ENCODE data around the gene MAPKAPK3.

The MAPKAPK3 gene

GRCh38 chr3:50623840-50624474, 7.0 kb downstream of the MAPKAPK3 start:
- no peaks in the 10 kb centered on the region for H3K27me3 Mint-ChIP-seq
- peaks cover 92% of the 10 kb centered on the region for H3K4me1 Mint-ChIP-seq
- peaks cover 52% of the 10 kb centered on the region for H3K36me3 Mint-ChIP-seq (ENCODE audit: low read depth)
- H3K4me3 Mint-ChIP-seq = peak overlapping the region; percentile 70
- ATAC-seq (peak; percentile 84), DNase-seq (peak; percentile 72)
- H3K9me3 Mint-ChIP-seq = no peaks in the 10 kb centered on the region
- peak overlapping the region; percentile 92 for H3K27ac Mint-ChIP-seq

GRCh38 chr3:50624634-50625033, 7.7 kb downstream of the MAPKAPK3 start:
- Mint-ChIP-seq H3K4me1 (peaks cover 89% of the 10 kb centered on the region), H3K4me3 (peak overlapping the region; percentile 70), H3K9me3 (no peaks in the 10 kb centered on the region), H3K27ac (peak overlapping the region; percentile 92), H3K27me3 (no peaks in the 10 kb centered on the region), H3K36me3 (ENCODE audit: low read depth) (peaks cover 49% of the 10 kb centered on the region)
- DNase-seq (no peak), ATAC-seq (no peak)

GRCh38 chr3:50625231-50626182, 8.6 kb downstream of the MAPKAPK3 start:
- no peak for DNase-seq
- Mint-ChIP-seq H3K36me3 (ENCODE audit: low read depth) (peaks cover 41% of the 10 kb centered on the region), H3K9me3 (no peaks in the 10 kb centered on the region), H3K27ac (peak overlapping the region; percentile 34), H3K4me3 (no peak overlapping the region), H3K27me3 (no peaks in the 10 kb centered on the region), H3K4me1 (peaks cover 89% of the 10 kb centered on the region)
- no peak for ATAC-seq

GRCh38 chr3:50626401-50626800, 9.4 kb downstream of the MAPKAPK3 start:
- Mint-ChIP-seq H3K27me3 (no peaks in the 10 kb centered on the region), H3K27ac (no peak overlapping the region), H3K9me3 (no peaks in the 10 kb centered on the region), H3K36me3 (ENCODE audit: low read depth) (peaks cover 34% of the 10 kb centered on the region), H3K4me3 (no peak overlapping the region), H3K4me1 (peaks cover 91% of the 10 kb centered on the region)
- no peak for ATAC-seq
- DNase-seq = no peak

GRCh38 chr3:50627407-50628051, 10.6 kb downstream of the MAPKAPK3 start:
- Mint-ChIP-seq H3K4me3 (peak overlapping the region; percentile 45), H3K36me3 (ENCODE audit: low read depth) (peaks cover 35% of the 10 kb centered on the region), H3K27me3 (no peaks in the 10 kb centered on the region), H3K9me3 (no peaks in the 10 kb centered on the region), H3K4me1 (peaks cover 96% of the 10 kb centered on the region), H3K27ac (peak overlapping the region; percentile 71)
- ATAC-seq (peak; percentile 55), DNase-seq (peak; percentile 41)

GRCh38 chr3:50628601-50629000, 11.7 kb downstream of the MAPKAPK3 start:
- no peaks in the 10 kb centered on the region for H3K9me3 Mint-ChIP-seq
- peaks cover 96% of the 10 kb centered on the region for H3K4me1 Mint-ChIP-seq
- ATAC-seq (no peak), DNase-seq (no peak)
- H3K27ac Mint-ChIP-seq = peak overlapping the region; percentile 48
- H3K4me3 Mint-ChIP-seq = no peak overlapping the region
- peaks cover 31% of the 10 kb centered on the region for H3K36me3 Mint-ChIP-seq (ENCODE audit: low read depth)
- H3K27me3 Mint-ChIP-seq = no peaks in the 10 kb centered on the region

- ATAC-seq = no peak
- DNase-seq = no peak
- Mint-ChIP-seq H3K4me1 (peaks cover 90% of the 10 kb centered on the region), H3K9me3 (no peaks in the 10 kb centered on the region), H3K4me3 (no peak overlapping the region), H3K27me3 (no peaks in the 10 kb centered on the region), H3K27ac (no peak overlapping the region), H3K36me3 (ENCODE audit: low read depth) (peaks cover 20% of the 10 kb centered on the region)
These were observed 13.4 kb downstream of the MAPKAPK3 start for GRCh38 chr3:50630394-50630793.

- no peak overlapping the region for H3K27ac Mint-ChIP-seq
- DNase-seq (no peak), ATAC-seq (no peak)
- H3K4me1 Mint-ChIP-seq = peaks cover 87% of the 10 kb centered on the region
- no peaks in the 10 kb centered on the region for H3K9me3 Mint-ChIP-seq
- H3K36me3 Mint-ChIP-seq (ENCODE audit: low read depth) = peaks cover 20% of the 10 kb centered on the region
- no peak overlapping the region for H3K4me3 Mint-ChIP-seq
- H3K27me3 Mint-ChIP-seq = no peaks in the 10 kb centered on the region
These were observed 13.9 kb downstream of the MAPKAPK3 start for GRCh38 chr3:50630877-50631276.

- DNase-seq (no peak), ATAC-seq (peak; percentile 45)
- H3K36me3 Mint-ChIP-seq (ENCODE audit: low read depth) = peaks cover 22% of the 10 kb centered on the region
- no peaks in the 10 kb centered on the region for H3K27me3 Mint-ChIP-seq
- H3K4me3 Mint-ChIP-seq = peak overlapping the region; percentile 15
- H3K4me1 Mint-ChIP-seq = peaks cover 88% of the 10 kb centered on the region
- H3K9me3 Mint-ChIP-seq = no peaks in the 10 kb centered on the region
- peak overlapping the region; percentile 83 for H3K27ac Mint-ChIP-seq
These were observed 15.5 kb downstream of the MAPKAPK3 start for GRCh38 chr3:50632450-50632849.

- Mint-ChIP-seq H3K4me3 (no peak overlapping the region), H3K9me3 (no peaks in the 10 kb centered on the region), H3K27me3 (no peaks in the 10 kb centered on the region), H3K27ac (peak overlapping the region; percentile 80), H3K4me1 (peaks cover 86% of the 10 kb centered on the region), H3K36me3 (ENCODE audit: low read depth) (peaks cover 18% of the 10 kb centered on the region)
- DNase-seq = no peak
- ATAC-seq = no peak
These were observed 16.4 kb downstream of the MAPKAPK3 start for GRCh38 chr3:50633230-50633790.

- no peak for DNase-seq
- no peak for ATAC-seq
- Mint-ChIP-seq H3K36me3 (ENCODE audit: low read depth) (peaks cover 23% of the 10 kb centered on the region), H3K27me3 (no peaks in the 10 kb centered on the region), H3K4me1 (peaks cover 87% of the 10 kb centered on the region), H3K4me3 (no peak overlapping the region), H3K27ac (no peak overlapping the region), H3K9me3 (no peaks in the 10 kb centered on the region)
These were observed 18.1 kb downstream of the MAPKAPK3 start for GRCh38 chr3:50635066-50635465.

- Mint-ChIP-seq H3K27ac (peak overlapping the region; percentile 76), H3K4me1 (peaks cover 68% of the 10 kb centered on the region), H3K36me3 (ENCODE audit: low read depth) (peaks cover 31% of the 10 kb centered on the region), H3K4me3 (no peak overlapping the region), H3K9me3 (no peaks in the 10 kb centered on the region), H3K27me3 (no peaks in the 10 kb centered on the region)
- no peak for DNase-seq
- no peak for ATAC-seq
These were observed 20.1 kb downstream of the MAPKAPK3 start for GRCh38 chr3:50637011-50637410.

GRCh38 chr3:50637945-50638344, 21.0 kb downstream of the MAPKAPK3 start:
- Mint-ChIP-seq H3K4me1 (peaks cover 58% of the 10 kb centered on the region), H3K27ac (peak overlapping the region; percentile 76)
- DNase-seq = no peak

GRCh38 chr3:50639055-50639494, 22.1 kb downstream of the MAPKAPK3 start:
- ATAC-seq = peak; percentile 31
- H3K9me3 Mint-ChIP-seq = no peaks in the 10 kb centered on the region
- peaks cover 29% of the 10 kb centered on the region for H3K36me3 Mint-ChIP-seq (ENCODE audit: low read depth)

More at GRCh38 chr3:50637945-50638344, 21.0 kb downstream of the MAPKAPK3 start:
- Mint-ChIP-seq H3K36me3 (ENCODE audit: low read depth) (peaks cover 27% of the 10 kb centered on the region), H3K9me3 (no peaks in the 10 kb centered on the region), H3K4me3 (no peak overlapping the region), H3K27me3 (no peaks in the 10 kb centered on the region)
- ATAC-seq = no peak

More at GRCh38 chr3:50639055-50639494, 22.1 kb downstream of the MAPKAPK3 start:
- peaks cover 47% of the 10 kb centered on the region for H3K4me1 Mint-ChIP-seq
- no peak overlapping the region for H3K4me3 Mint-ChIP-seq
- peak overlapping the region; percentile 72 for H3K27ac Mint-ChIP-seq
- no peaks in the 10 kb centered on the region for H3K27me3 Mint-ChIP-seq
- no peak for DNase-seq

Data from activated naive CD8-positive, alpha-beta T cell treated with anti-CD3 and anti-CD28 coated beads, Interleukin-2, amount 50 U/mL, for 24 hours (primary cell).